HepG2 (cell line): ENCODE measurements around the gene MAGEB2. TPM values are rescaled to one million over a fixed set of nuclear protein-coding genes. Genes with fewer than 3 reads are reported as not detected.

ENCODE experiments used
- ATAC-seq: fragments of 200-7000 bp; cut with Tn5 transposase; 3 replicates; pipeline ENCODE4 v1.9.1; 2020; ENCODE audit warnings: mild to moderate bottlenecking, moderate library complexity
- BruUV-seq: library from RNA; stranded (reverse); fragments of 400-500 nt; replicated peaks from 2 replicates; lab custom pipeline; 2021; lab: Mats Ljungman, UMichigan
- CTCF ChIA-PET: fragments of 300-600 bp; formaldehyde crosslinking; extraction: SDS; loops from one replicate; lab custom pipeline; 2021; ENCODE audit warnings: low total read pairs, inconsistent platforms, low intra/inter-chr PET ratio; lab: Yijun Ruan, JAX
- POLR2A ChIA-PET: fragments of 350-600 bp; sonication (Branson Sonifier 250); formaldehyde crosslinking; loops from one replicate; lab custom pipeline; 2020; ENCODE audit warnings: antibody characterized with exemption, inconsistent platforms; lab: Yijun Ruan, JAX
- DNase-seq: peaks from one replicate; pipeline ENCODE4 v3.0.0-alpha.2; 2015; ENCODE audit warnings: low spot score
- FAIRE-seq: peaks from 3 replicates; lab custom pipeline; 2011; peaks lifted over from hg19 to GRCh38; lab: Jason Lieb, UNC
- H2AFZ ChIP-seq: one replicate; pipeline ENCODE4 v1.6.1; 2011; ENCODE audit warnings: low read length, inconsistent platforms
- H3K27ac ChIP-seq: fragments of 300-600 bp; 3 replicates; pipeline ENCODE4 v1.8.0; 2011; ENCODE audit warnings: mixed run types, mild to moderate bottlenecking, mixed read lengths, low read length, inconsistent platforms; ENCODE audit not compliant: insufficient read depth; ENCODE audit errors: extremely low read length
- H3K27me3 ChIP-seq, 2 experiments: fragments of 200-600 bp in 1 of 2; 2 replicates in 1 of 2; 3 replicates in 1 of 2; pipeline versions ENCODE4 v1.6.0 to v1.8.0; 2011; ENCODE audit warnings: low read length in 2 of 2, mild to moderate bottlenecking in 2 of 2, moderate library complexity in 2 of 2, inconsistent platforms in 1 of 2; ENCODE audit not compliant: insufficient read depth in 2 of 2, control insufficient read depth in 1 of 2
- H3K36me3 ChIP-seq, 2 experiments: fragments of 200-600 bp in 1 of 2; replicated peaks in 1 of 2; 2 replicates in 1 of 2; 3 replicates in 1 of 2; pipeline versions ENCODE4 v1.5.1 to v1.8.0; 2011; ENCODE audit warnings: low read length in 2 of 2, inconsistent platforms in 1 of 2; ENCODE audit not compliant: insufficient read depth in 2 of 2, control insufficient read depth in 1 of 2
- H3K4me1 ChIP-seq: 2 replicates; pipeline ENCODE4 v1.5.1; 2012; ENCODE audit warnings: low read length, inconsistent platforms; ENCODE audit not compliant: insufficient read depth
- H3K4me2 ChIP-seq: 2 replicates; pipeline ENCODE4 v1.6.0; 2011; ENCODE audit warnings: low read depth, low read length, inconsistent platforms
- H3K4me3 ChIP-seq, 3 experiments: fragments of 200-600 bp in 1 of 3; sonication (generic), shearing (Covaris generic) in 1 of 3; replicated peaks in 1 of 3; 2 replicates each; pipeline ENCODE4 v1.5.1; 2011 to 2016; ENCODE audit warnings: low read length in 3 of 3, inconsistent platforms in 2 of 3, low read depth in 2 of 3, mild to moderate bottlenecking in 2 of 3, control low read depth in 1 of 3, mixed read lengths in 1 of 3; ENCODE audit not compliant: insufficient read depth in 1 of 3
- H3K79me2 ChIP-seq: one replicate; pipeline ENCODE4 v1.6.1; 2011; ENCODE audit warnings: low read length, inconsistent platforms; ENCODE audit not compliant: insufficient read depth
- H3K9ac ChIP-seq: 2 replicates; pipeline ENCODE4 v1.6.0; 2011; ENCODE audit warnings: mild to moderate bottlenecking, low read depth, low read length, inconsistent platforms; ENCODE audit not compliant: insufficient read depth
- H3K9me3 ChIP-seq: 2 replicates; pipeline ENCODE4 v1.5.1; 2012; ENCODE audit warnings: mild to moderate bottlenecking, low read length
- H4K20me1 ChIP-seq: 2 replicates; pipeline ENCODE4 v1.6.0; 2011; ENCODE audit warnings: inconsistent platforms, mild to moderate bottlenecking, low read length, moderate library complexity; ENCODE audit not compliant: insufficient read depth
- CSRNP2 ChIP-seq: sonication (generic); formaldehyde crosslinking; conservative IDR thresholded peaks from 2 replicates; pipeline ENCODE4 v1.8.0; 2022; ENCODE audit warnings: low read depth, missing genetic modification reagents
- E2F1 ChIP-seq: sonication (generic); formaldehyde crosslinking; IDR thresholded peaks from 2 replicates; pipeline ENCODE4 v1.5.0; 2020; ENCODE audit warnings: missing genetic modification reagents
- ETV6 ChIP-seq: sonication (generic); formaldehyde crosslinking; conservative IDR thresholded peaks from 2 replicates; pipeline ENCODE4 v1.4.0; 2020; ENCODE audit warnings: missing genetic modification reagents
- MLLT10 ChIP-seq: sonication (generic); formaldehyde crosslinking; IDR thresholded peaks from 2 replicates; pipeline ENCODE4 v1.4.0; 2020; ENCODE audit warnings: missing genetic modification reagents
- SIX1 ChIP-seq: sonication (generic); formaldehyde crosslinking; IDR thresholded peaks from 2 replicates; pipeline ENCODE4 v1.4.0; 2020; ENCODE audit warnings: missing genetic modification reagents, borderline replicate concordance
- ZNF253 ChIP-seq: sonication (generic); formaldehyde crosslinking; IDR thresholded peaks from 2 replicates; pipeline ENCODE4 v1.8.0; 2022; ENCODE audit warnings: mild to moderate bottlenecking, missing genetic modification reagents, borderline replicate concordance
- ZNF275 ChIP-seq: sonication (generic); formaldehyde crosslinking; IDR thresholded peaks from 2 replicates; pipeline ENCODE4 v1.8.0; 2022; ENCODE audit warnings: missing genetic modification reagents, mild to moderate bottlenecking, inconsistent platforms, borderline replicate concordance
- ZNF367 ChIP-seq: sonication (generic); formaldehyde crosslinking; IDR thresholded peaks from 2 replicates; pipeline ENCODE4 v1.4.0; 2020; ENCODE audit warnings: missing genetic modification reagents, borderline replicate concordance
- ZNF468 ChIP-seq: sonication (generic); formaldehyde crosslinking; IDR thresholded peaks from 2 replicates; pipeline ENCODE4 v1.8.0; 2022; ENCODE audit warnings: mild to moderate bottlenecking, moderate library complexity, missing genetic modification reagents
- ZNF704 ChIP-seq: sonication (generic); formaldehyde crosslinking; IDR thresholded peaks from 2 replicates; pipeline ENCODE4 v1.8.1; 2023; ENCODE audit warnings: mild to moderate bottlenecking, inconsistent platforms, moderate library complexity, missing genetic modification reagents, borderline replicate concordance
- ZNF850 ChIP-seq: sonication (generic); formaldehyde crosslinking; conservative IDR thresholded peaks from 2 replicates; pipeline ENCODE4 v1.9.0; 2021; ENCODE audit warnings: mild to moderate bottlenecking, missing genetic modification reagents
- WGBS: methylation state at CpG from one replicate; pipeline ENCODE4 v1.1.6; 2017; ENCODE audit warnings: low lambda C conversion rate; 5-methylcytosine and 5-hydroxymethylcytosine counted together
- in situ Hi-C: cut with HindIII; loops from 2 replicates; pipeline ENCODE4 v1.10.0; 2017; ENCODE audit warnings: low pct_unique_long_range_greater_than_20kb; ENCODE audit not compliant: extremely low pct_ligation_motif_present
- intact Hi-C: fragments of 100-400 bp; cut with micrococcal nuclease; formaldehyde crosslinking; loops from one replicate; pipeline ENCODE4 v1.10.0; 2022; ENCODE audit not compliant: unreplicated experiment
- polyA plus RNA-seq, 8 experiments: library from polyadenylated mRNA; depleted of rRNA in 3 of 8; stranded (reverse) in 7 of 8; unstranded in 1 of 8; fragments of >200 nt; fragmentation: Illumina TruSeq in 4 of 8; extraction: Trizol in 4 of 8; gene quantifications; 2 replicates each; pipeline versions ENCODE4 v1.2.1 to v1.2.3, GENCODE V29; 2011 to 2016; ENCODE audit warnings: low read depth in 4 of 8, missing spikeins in 1 of 8, mixed read lengths in 1 of 8; ENCODE audit not compliant: insufficient read depth in 1 of 8
- total RNA-seq, 5 experiments: library from RNA; depleted of rRNA; stranded (reverse); fragments of >200 nt; fragmentation: Illumina TruSeq; extraction: Trizol; gene quantifications; 2 replicates each; pipeline ENCODE4 v1.2.3, GENCODE V29; 2016; ENCODE audit warnings: low read depth in 1 of 5

The MAGEB2 gene
- total and polyA plus RNA-seq, 2 of the 13 experiments (the other 11 are each of a cell fraction or from before 2014, with no cell fraction given), result not detected

- ChIA-PET POLR2A (no interaction called here), CTCF (no interaction called here)
- no peak overlapping the region for H3K4me3 ChIP-seq
- no peak overlapping the region for H3K4me2 ChIP-seq
- no peak for ATAC-seq
- no peak for DNase-seq
- FAIRE-seq, result no peak
- no peaks in the 10 kb centered on the region for H4K20me1 ChIP-seq
- H3K27me3 ChIP-seq, result 0 out of 5 replicates have a peak, but pooled peaks cover 0 to 1% of the 10 kb centered on the region in 2 experiments
- BruUV-seq, result no TSS peak
- no peak overlapping the region for H3K9ac ChIP-seq
- intact Hi-C loops, result no loop called here
- H3K9me3 ChIP-seq, result no peaks in the 10 kb centered on the region
- H3K36me3 ChIP-seq, result no peaks in the 10 kb centered on the region
- WGBS, result 35% methylated on average over 4 of the region's 5 CpGs
- no peaks in the 10 kb centered on the region for H3K4me1 ChIP-seq
- no peak for TF ChIP-seq ZNF850 (CRISPR knock-in tag)
- no peak for TF ChIP-seq SIX1 (CRISPR knock-in tag)
- no peak for TF ChIP-seq ZNF253
- no peak overlapping the region for H3K27ac ChIP-seq
- no peaks in the 10 kb centered on the region for H3K79me2 ChIP-seq
- in situ Hi-C loops, result no loop called here
- H2AFZ ChIP-seq, result no peak overlapping the region
Observed at GRCh38 chrX:30220661-30221060, 5.3 kb downstream of the MAGEB2 start.

GRCh38 chrX:30224536-30224935, 9.2 kb downstream of the MAGEB2 start:
- Histone ChIP-seq H3K79me2 (no peaks in the 10 kb centered on the region), H3K4me2 (no peak overlapping the region), H3K36me3 (no peaks in the 10 kb centered on the region), H3K4me1 (no peaks in the 10 kb centered on the region), H2AFZ (no peak overlapping the region), H3K4me3 (no peak overlapping the region), H4K20me1 (no peaks in the 10 kb centered on the region), H3K27me3 (0 out of 5 replicates have a peak, but pooled peaks cover 0 to 1% of the 10 kb centered on the region in 2 experiments), H3K27ac (no peak overlapping the region), H3K9me3 (no peaks in the 10 kb centered on the region), H3K9ac (no peak overlapping the region)
- no TSS peak for BruUV-seq
- ATAC-seq (no peak), FAIRE-seq (no peak), DNase-seq (no peak)
- POLR2A ChIA-PET, result no interaction called here
- CTCF ChIA-PET, result no interaction called here
- WGBS, result no CpG with 5 or more reads among the region's 2 CpGs
- in situ Hi-C loops, result no loop called here
- intact Hi-C loops, result no loop called here
- no peak for TF ChIP-seq CSRNP2 (CRISPR knock-in tag)
- TF ChIP-seq ZNF704 (CRISPR knock-in tag), result no peak
- TF ChIP-seq MLLT10 (CRISPR knock-in tag), result no peak
- TF ChIP-seq ETV6, result no peak
- no peak for TF ChIP-seq ZNF468 (CRISPR knock-in tag)
- no peak for TF ChIP-seq ZNF367 (CRISPR knock-in tag)
- no peak for TF ChIP-seq ZNF275 (CRISPR knock-in tag)
- no peak for TF ChIP-seq E2F1 (CRISPR knock-in tag)
